ENCODE results near the gene TSEN34. TPM values are rescaled to one million over a fixed set of nuclear protein-coding genes. Genes with fewer than 3 reads are reported as not detected.
"Not testable (repeated sequence)": the region's sequence is repeated elsewhere in the genome, so short reads cannot be mapped to it uniquely, and the experiment has no call there.

Gene TSEN34
- total RNA-seq, 1 donor, result 83.8 TPM

DNA sequence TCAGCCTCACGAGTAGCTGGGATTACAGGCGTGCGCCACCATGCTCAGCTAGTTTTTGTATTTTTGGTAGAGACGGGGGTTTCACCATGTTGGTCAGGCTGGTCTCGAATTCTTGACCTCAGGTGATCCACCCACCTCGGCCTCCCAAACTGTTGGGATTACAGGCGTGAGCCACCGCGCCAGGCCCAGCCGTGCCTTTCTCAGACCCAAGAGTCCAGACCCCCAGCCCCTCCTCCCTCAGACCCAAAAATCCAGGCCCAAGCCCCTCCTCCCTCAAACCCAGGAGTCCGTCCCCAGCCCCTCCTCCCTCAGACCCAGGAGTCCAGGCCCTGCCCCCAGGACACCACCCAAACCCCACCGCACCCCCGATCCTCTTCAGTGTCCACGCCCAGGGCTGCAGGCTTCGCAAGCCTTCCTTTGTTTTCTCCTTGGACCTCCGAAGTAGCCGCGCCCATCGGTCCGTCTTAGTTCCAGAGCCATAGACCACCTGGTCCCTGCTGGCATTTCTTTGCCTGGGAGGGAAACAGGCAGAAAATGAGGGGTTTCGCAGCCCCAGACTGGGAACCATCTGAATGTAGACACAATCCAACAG lies 21.9 kb upstream of the TSEN34 start:
- no peak overlapping the region for H3K4me3 ChIP-seq (ENCODE audit: low read depth, low read length)
- TF ChIP-seq, protein P1, sequence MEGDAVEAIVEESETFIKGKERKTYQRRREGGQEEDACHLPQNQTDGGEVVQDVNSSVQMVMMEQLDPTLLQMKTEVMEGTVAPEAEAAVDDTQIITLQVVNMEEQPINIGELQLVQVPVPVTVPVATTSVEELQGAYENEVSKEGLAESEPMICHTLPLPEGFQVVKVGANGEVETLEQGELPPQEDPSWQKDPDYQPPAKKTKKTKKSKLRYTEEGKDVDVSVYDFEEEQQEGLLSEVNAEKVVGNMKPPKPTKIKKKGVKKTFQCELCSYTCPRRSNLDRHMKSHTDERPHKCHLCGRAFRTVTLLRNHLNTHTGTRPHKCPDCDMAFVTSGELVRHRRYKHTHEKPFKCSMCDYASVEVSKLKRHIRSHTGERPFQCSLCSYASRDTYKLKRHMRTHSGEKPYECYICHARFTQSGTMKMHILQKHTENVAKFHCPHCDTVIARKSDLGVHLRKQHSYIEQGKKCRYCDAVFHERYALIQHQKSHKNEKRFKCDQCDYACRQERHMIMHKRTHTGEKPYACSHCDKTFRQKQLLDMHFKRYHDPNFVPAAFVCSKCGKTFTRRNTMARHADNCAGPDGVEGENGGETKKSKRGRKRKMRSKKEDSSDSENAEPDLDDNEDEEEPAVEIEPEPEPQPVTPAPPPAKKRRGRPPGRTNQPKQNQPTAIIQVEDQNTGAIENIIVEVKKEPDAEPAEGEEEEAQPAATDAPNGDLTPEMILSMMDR (IDR thresholded peaks at IDR 0.05; ENCODE audit: insufficient read depth, low read depth, low read length), result no peak
- DNase-seq (ENCODE audit: low read depth), result no peak

DNA sequence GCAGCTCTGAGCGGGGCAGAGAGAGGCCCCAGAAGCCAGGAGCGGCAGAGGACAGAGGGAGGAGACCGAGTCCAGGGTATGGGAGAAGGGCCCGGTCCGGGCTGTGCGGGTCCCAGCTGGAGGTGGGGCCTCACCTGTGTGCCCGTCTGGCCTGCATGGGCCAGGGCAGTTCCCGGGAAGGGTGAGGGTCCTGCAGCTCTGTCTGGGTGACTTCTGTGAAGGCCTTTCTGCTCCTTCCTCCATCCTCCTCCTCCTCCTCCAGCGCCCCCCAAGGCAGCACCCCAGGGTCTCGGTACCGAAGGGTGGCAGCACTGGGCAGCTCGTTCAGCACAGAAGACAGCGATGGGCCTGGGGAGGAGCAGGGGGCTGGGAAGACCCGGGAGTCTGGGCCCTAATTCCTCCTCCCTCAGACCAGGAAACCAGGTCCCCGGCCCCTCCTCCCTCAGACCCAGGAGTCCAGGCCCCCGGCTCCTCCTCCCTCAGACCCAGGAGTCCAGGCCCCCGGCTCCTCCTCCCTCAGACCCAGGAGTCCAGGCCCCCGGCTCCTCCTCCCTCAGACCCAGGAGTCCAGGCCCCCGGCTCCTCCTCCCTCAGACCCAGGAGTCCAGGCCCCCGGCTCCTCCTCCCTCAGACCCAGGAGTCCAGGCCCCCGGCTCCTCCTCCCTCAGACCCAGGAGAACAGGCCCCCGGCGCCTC lies 19.2 kb upstream of the TSEN34 start:
- not testable (repeated sequence) for H3K4me3 ChIP-seq (ENCODE audit: low read depth, low read length); DNase-seq (ENCODE audit: low read depth)

GRCh38 chr19:54172471-54173358 lies 18.4 kb upstream of the TSEN34 start, which contains the start of gene TMC4:
Gene TMC4, minus strand, starts transcription at chr19:54173160. Its CDS starts 43 bp downstream, at chr19:54173117.
- peak; percentile 43 for DNase-seq (ENCODE audit: low read depth)
- TF ChIP-seq, protein P1 (IDR thresholded peaks at IDR 0.05; ENCODE audit: insufficient read depth, low read depth, low read length), result no peak
- no peak within 1 kb of the TSS for H3K4me3 ChIP-seq (ENCODE audit: low read depth, low read length)

- no peak for DNase-seq (ENCODE audit: low read depth)
- TF ChIP-seq, protein P1 (IDR thresholded peaks at IDR 0.05; ENCODE audit: insufficient read depth, low read depth, low read length), result no peak
- H3K4me3 ChIP-seq (ENCODE audit: low read depth, low read length), result no peak overlapping the region
Observed at GRCh38 chr19:54173359-54173699, 17.8 kb upstream of the TSEN34 start.

DNA sequence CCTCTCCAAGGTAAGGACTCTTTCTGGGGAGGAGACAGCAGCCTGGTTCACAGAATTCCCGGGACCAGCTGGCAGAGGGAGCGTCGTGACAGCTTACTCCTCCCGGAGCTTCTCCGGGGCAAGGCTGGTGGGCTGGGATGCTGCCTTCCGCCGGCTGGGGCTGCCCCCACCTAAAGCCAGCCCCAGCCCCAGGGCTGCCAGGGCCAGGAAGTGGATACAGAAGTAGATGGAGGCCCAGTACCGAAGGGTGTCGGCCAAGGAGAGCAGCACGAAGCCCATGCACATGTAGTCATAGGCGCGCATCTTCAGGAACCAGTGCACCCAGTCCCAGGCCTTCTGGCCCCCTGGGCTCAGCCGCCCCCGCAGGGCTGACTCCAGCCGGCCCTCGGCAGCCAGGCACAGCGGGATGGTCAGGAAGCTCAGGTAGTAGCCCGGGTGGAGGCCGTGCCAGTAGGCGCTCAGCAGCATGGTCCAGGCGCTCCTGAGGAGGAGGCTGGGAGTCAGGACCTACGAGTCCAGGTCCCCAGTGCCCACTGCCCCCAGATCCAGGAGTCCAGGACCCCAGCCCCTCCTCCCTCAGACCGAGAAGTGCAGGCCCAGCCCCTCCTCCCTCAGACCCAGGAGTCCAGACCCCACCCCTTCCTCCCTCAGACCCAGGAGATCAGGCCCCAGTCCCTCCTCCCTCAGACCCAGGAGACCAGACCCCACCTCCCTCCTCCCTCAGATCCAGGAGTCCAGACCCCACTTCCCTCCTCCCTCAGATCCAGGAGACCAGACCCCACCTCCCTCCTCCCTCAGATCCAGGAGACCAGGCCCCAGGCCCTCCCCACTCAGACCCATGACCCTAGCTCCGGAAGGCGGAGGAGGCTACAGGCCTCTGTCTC lies 16.9 kb upstream of the TSEN34 start:
- TF ChIP-seq, protein P1 (IDR thresholded peaks at IDR 0.05; ENCODE audit: insufficient read depth, low read depth, low read length), result no peak
- DNase-seq (ENCODE audit: low read depth), result no peak
- no peak overlapping the region for H3K4me3 ChIP-seq (ENCODE audit: low read depth, low read length)

DNA sequence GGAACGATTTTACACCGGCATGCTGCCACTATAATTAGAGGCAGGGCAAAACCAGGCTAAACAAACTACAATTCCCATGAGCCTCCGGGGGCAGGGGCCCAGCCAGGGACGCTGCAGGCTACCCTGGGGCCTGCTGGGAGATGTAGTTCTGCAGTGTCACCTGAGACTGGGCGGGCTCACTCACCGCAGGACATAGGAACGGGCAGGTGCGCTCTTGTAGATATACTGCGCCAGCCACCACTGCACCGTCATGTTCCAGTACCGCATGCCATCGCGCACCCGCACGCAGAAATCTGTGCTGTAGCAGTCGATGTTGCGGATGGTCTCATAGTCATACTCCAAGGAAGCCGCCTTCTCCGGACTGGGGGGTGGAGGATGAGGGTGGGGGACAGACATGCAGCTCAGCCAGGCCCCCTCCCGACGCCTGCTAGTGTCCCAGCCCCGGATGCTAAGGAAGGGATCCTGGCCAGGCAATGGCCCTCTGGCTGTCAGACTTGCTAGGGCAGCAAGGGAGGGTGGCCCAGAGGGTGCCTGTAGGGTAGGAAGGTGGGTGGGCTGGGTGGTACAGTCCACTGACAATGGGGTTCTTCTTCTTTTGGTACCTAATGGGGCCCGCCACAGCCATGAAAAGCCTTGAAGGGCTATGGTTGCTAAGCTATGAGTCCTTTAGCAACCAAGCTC lies 12.4 kb upstream of the TSEN34 start:
- no peak overlapping the region for H3K4me3 ChIP-seq (ENCODE audit: low read depth, low read length)
- TF ChIP-seq, protein P1 (IDR thresholded peaks at IDR 0.05; ENCODE audit: insufficient read depth, low read depth, low read length), result no peak
- no peak for DNase-seq (ENCODE audit: low read depth)
